ENCODE data around the gene HDAC10. TPM values are rescaled to one million over a fixed set of nuclear protein-coding genes. Genes with fewer than 3 reads are reported as not detected.

Gene HDAC10
- total RNA-seq, 4 donors from 2014 or later: 31.4 to 42.7 (median 32.5) TPM

- no peaks in the 10 kb centered on the region for H3K36me3 ChIP-seq
- H3K9me3 ChIP-seq: no peaks in the 10 kb centered on the region
- no peak for DNase-seq
- intact Hi-C loops (cut with DNase I): loop anchor here (10.0 kb wide), 1 partner anchor 346 kb away; the partner anchor contains the start of gene MAPK8IP2
- 83 to 89% methylated on average over 21 to 22 of the region's 24 CpGs for WGBS, 2 donors
- peaks cover 5 to 15% of the 10 kb centered on the region in 2 donors for H3K4me1 ChIP-seq
- H3K27ac ChIP-seq: no peak overlapping the region
- no peak overlapping the region for H3K4me3 ChIP-seq (replicated peaks in 1 of 3)
- TF ChIP-seq POLR2A (IDR thresholded peaks at IDR 0.05) (no peak), CTCF (IDR thresholded peaks at IDR 0.05) (no peak)
- peaks cover 5% of the 10 kb centered on the region for H3K27me3 ChIP-seq
Measured at GRCh38 chr22:50258361-50259292, 7.6 kb upstream of the HDAC10 start.

DNA sequence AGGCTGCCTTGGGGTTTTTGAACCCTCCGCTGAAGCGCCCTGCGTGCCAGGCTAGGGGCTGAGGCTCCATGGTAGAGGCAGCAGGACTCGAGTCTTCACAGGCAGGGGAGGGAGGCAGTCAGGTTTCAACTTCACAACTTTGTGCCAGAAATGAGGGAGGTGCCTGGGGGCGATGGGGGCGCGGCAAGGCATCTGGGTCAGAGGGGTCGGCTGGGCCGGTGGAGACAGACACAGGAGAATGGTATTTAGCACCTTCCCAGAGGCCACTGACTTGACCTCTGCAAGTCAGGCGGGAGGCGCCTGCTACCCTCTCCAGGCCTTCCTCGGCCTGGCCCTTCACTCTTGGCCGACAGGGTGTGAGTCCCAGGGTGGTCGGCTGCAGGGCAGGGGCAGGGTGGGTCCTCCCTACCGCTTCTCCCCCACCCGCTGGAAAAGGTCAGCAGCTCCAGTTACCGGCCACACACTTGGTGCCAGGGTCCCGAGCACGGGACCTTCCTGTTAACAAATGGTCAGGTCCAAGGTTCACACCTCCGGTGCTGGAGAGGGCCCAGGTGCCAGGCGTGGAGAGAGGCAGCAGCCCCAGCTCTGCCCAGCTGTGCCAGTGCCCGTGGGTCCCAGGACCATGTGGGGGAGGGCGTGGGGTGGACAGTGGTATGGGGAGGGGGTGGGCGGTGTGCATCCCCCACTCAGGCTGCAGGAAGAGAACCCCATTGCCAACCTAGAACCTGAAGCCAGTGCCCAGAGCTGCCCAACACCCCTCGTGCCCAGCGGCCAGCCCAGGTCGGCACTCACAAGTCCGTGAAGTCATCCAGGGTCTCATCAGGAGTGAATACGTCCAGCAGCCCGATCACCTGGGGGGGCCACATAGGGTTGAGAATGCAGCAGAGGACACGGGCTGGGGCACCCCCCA lies 6.6 kb upstream of the HDAC10 start:
- peaks cover 5% of the 10 kb centered on the region for H3K27me3 ChIP-seq
- intact Hi-C loops (cut with DNase I): loop anchor here (10.0 kb wide), 1 partner anchor 347 kb away; the partner anchor contains the start of gene MAPK8IP2

GRCh38 chr22:50257041-50257440 lies 6.0 kb upstream of the HDAC10 start:
- peaks cover 5 to 12% of the 10 kb centered on the region in 2 donors for H3K4me1 ChIP-seq
- 88 to 94% methylated on average over 4 to 10 of the region's 16 CpGs for WGBS, 2 donors

More for the DNA sequence above, 6.6 kb upstream of the HDAC10 start:
- Histone ChIP-seq H3K36me3 (no peaks in the 10 kb centered on the region), H3K4me1 (peaks cover 5 to 15% of the 10 kb centered on the region in 2 donors), H3K9me3 (no peaks in the 10 kb centered on the region), H3K27ac (no peak overlapping the region), H3K4me3 (replicated peaks in 1 of 3) (no peak overlapping the region)
- DNase-seq: no peak
- WGBS, 2 donors: 81 to 83% methylated on average over 16 to 20 of the region's 31 CpGs
- TF ChIP-seq CTCF (IDR thresholded peaks at IDR 0.05) (no peak), POLR2A (IDR thresholded peaks at IDR 0.05) (no peak)

DNA sequence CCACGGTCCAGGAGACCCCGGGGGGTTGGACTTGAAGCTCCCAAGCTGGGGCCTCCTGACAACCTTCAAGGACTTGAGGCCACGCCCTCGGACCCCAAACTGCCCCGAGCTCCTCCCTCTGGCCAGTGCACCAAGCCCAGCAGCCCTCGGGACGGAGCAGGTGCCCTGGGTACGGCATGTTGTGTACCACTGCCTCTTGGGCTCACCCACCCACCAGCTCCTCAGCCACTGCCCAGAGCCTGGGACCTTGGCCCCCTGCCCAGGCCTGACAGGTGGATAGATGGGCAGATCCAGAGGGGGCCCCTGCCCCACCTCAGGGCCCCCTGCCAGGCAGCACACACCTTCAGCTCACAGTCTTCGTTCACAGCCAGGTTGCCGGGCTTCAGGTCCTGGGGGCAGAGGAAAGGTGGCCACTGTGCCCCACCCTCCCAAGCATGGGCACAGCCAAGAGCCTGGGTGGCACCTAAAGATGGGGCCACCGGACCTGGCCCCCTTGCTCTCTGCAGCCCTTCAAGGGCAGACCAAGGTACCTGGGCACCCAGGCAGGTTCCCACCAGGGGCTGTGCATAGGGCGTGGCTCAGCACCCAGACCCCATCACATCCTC lies 5.3 kb upstream of the HDAC10 start:
- Histone ChIP-seq H3K36me3 (no peaks in the 10 kb centered on the region), H3K27me3 (no peaks in the 10 kb centered on the region), H3K4me1 (peaks cover 5 to 13% of the 10 kb centered on the region in 2 donors), H3K27ac (no peak overlapping the region), H3K4me3 (replicated peaks in 1 of 3) (no peak overlapping the region), H3K9me3 (no peaks in the 10 kb centered on the region)
- no peak for DNase-seq
- TF ChIP-seq POLR2A (IDR thresholded peaks at IDR 0.05) (no peak), CTCF (IDR thresholded peaks at IDR 0.05) (no peak)
- intact Hi-C loops (cut with DNase I): loop anchor here (10.0 kb wide), 1 partner anchor 348 kb away; the partner anchor contains the start of gene MAPK8IP2
- 78 to 89% methylated on average over 9 of the region's 12 CpGs for WGBS, 2 donors

More at GRCh38 chr22:50257041-50257440, 6.0 kb upstream of the HDAC10 start:
- no peaks in the 10 kb centered on the region for H3K36me3 ChIP-seq
- H3K27me3 ChIP-seq: peaks cover 1% of the 10 kb centered on the region
- H3K9me3 ChIP-seq: no peaks in the 10 kb centered on the region
- no peak for DNase-seq
- H3K4me3 ChIP-seq (replicated peaks in 1 of 3): no peak overlapping the region
- intact Hi-C loops (cut with DNase I): loop anchor here (10.0 kb wide), 1 partner anchor 348 kb away; the partner anchor contains the start of gene MAPK8IP2
- H3K27ac ChIP-seq: no peak overlapping the region
- TF ChIP-seq CTCF (IDR thresholded peaks at IDR 0.05) (no peak), POLR2A (IDR thresholded peaks at IDR 0.05) (no peak)

All from thyroid gland (tissue), 4 donors.